Stimulated activated CD4-positive, alpha-beta T cell treated with anti-CD3 and anti-CD28 coated beads, Interleukin-12 subunit alpha, Interleukin-12 subunit beta, amount 100 ng/mL, for 4 hours (primary cell): Measurements from ENCODE around the gene KCND2.

ENCODE experiments used
- DNase-seq: peaks from one replicate; pipeline ENCODE4 v3.0.0-alpha.2; 2020

The KCND2 gene

DNA sequence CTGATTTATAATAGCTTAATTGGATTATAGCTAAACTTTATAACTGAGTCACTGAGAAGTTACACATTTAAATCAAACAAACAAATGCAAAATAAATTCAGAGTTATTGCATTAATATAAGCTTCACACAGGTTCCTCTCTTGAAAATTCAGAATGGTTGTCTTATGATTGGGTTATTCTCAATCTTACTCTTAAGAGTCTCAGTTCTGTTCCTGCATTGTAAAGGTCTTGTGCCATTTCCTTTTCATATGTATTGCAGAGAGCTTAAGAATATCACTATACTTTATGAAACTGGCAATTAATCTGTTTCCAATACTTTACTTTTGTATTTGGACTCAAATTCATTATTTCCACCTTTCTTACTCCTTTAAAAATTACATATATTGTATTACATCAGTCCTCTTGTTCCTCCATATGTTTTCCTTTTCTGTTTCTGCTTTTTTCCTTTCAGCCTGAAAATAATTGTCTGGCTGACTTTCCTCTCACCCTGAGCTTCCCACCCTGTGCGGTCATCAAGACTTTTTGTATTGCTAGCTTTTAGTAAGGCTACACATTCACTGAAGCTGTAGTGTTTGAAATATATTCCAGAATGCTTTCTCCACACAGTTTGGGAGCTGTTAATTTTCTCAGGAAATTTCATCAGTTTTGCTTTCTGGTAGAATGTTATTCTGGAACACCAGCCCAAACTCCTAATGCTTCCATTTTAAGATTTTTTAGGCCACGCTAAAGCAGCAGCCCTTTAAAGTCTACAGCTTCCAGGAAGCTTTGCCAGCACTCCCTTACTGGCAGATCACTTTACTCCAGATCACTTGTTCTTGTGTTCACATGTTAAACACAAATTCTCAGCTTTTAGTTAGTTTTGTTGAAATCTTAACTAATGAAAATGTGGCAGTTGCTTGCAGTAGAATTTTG lies 139.4 kb downstream of the KCND2 start:
- DNase-seq: no peak

DNA sequence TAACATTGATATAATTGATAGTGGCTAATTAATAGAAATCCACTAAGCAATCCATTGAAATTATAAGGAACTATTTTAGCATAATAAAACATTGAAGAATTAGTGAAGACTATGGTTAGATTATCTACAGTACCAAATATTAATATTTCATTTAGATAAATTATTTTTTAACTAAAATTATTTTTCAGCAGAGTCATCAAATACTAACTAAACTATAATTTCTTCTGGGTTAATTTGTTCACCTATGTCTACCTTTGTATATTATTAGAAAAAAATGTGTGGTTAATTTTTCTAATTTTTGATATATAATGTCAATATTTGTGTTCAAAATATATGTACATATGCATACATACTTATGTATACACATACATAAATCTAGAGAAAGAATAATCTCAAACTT lies 140.2 kb downstream of the KCND2 start:
- DNase-seq: no peak

DNA sequence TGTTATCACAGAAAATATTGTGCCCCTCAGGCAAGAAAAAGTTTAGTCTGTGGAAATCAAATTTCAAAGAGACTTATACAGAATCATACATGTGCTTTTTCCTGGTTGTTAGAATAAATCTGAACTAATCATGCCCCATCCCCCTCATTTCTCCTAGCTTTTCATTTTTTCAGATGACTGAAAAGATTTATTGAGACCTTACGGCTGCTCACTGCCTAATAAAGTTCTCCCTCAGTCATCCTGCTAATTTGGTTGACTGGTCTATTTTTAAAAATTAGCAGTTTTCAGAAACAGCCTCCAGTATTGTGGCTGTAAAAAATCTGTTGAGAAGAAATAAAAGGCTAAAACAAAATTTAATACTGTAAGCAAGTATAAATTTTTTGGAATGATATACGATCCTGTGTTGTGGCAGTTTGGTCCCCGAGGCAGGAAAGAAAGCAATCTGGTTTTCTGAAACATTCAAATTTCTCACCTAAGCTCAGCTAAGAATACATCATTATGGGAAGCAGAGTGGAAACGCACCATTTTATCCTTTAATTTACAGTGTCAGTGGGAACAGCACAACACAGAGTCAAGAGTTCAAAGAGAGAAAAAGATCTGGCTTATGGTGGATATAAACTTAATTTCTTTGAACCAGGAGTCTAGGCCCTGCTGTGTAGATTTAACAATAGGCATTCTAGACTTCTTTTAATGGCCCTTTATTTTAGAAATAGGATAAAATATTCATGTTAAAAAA lies 144.4 kb downstream of the KCND2 start:
- DNase-seq: no peak

DNA sequence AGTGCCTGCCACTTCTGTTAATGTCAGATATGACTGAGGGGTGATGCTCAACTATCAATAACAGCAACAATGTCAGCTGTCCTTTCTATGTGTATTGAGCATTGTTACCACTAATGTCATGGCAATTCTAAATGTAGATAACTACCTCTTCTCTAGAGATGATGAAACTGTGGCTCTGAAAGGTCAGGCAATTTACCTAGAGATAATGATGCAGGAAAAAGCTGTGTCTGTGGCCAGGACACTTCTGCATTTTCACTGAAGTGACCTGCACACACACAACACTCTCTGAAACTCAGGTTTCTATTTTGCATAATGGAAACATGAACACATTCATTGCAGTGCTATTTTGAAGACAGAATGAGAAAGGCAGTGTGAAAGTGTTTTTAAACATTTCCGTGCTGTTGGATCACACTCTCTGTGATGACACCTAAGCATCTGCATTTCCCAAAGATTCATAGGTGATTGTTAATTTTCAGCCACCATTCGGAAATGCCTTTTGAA lies 148.2 kb downstream of the KCND2 start:
- no peak for DNase-seq

DNA sequence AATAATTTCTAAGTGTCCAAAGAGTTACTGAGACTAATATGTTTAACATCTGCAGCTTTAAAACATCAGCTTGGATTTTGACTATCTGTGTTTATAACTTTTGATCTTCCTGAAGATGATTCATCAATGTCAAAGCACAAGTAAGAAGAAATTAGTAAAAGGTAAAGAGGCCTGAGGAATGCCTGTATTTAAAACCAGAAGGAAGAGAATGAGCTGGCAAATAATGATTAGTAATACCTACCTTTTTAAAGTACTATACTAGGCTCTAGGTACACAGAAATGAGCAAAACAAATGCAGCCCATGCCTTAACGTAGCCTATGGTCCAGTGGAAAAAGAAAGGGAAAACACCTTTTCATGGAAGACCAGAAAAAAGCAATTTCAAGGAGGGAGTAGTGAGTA lies 158.0 kb downstream of the KCND2 start:
- no peak for DNase-seq

DNA sequence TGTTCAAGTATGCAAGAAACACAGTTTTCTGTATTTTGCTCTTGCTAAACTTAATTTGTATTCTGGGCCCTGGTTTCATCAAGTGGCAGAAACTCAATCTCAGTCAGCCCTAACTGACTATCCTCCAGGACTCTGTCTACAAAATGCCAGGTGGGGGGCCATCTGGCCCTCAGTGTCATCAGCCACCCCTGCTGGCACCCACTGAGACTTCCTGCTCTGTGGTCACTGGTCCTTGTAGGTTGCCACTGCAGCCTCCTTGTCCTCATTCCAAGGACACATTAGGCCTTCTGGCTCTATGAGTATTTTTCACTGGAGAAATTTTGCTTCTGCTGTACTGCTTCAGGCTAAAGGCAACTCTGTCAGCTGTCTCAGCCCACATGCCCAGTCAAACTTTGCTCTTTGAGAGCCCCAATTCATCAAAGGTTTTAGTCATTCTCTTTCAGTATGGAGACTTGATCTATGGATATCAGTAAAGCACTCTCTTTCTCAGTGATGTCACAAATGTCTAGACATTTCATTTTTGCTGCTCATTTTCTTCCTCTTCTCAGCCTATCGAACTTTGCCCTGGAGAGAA lies 163.6 kb downstream of the KCND2 start:
- DNase-seq: no peak

DNA sequence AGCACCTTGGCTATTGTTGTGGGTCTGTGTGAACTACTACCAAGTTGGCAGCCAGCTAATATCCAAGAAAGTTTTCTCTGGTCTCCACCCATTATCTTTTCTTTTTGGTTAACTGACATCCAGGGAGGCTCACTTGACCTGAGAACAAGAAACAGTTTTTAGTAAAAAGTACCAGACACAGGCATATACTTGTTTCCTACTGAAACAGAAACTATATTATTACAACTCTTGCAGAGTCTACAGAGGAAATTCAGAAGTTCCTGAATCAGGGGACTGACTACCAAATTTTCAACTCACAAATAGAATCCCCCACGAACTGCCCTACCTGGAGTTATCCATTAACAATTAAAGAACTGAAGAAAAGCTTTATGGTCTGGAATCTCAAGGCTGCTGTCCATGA lies 168.9 kb downstream of the KCND2 start:
- DNase-seq: no peak

DNA sequence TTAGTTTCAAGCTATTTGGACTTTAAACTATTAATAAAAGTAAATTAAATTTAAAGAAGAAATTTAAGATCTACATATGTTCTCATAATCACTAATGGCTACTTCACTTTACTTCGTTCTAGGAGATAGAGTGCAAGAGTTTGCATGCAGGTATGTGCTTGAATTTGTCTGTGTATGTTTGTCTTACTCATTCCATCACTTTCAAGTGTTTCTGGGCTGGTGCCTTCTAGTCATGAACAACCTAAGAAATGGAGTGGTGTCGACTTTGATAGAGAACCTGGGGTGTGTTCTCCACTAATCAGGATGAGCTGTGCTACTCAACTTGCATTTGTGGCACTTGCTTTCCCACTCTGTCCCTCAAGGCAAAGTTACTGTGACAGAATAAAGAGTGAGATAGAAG lies 169.9 kb downstream of the KCND2 start:
- no peak for DNase-seq

DNA sequence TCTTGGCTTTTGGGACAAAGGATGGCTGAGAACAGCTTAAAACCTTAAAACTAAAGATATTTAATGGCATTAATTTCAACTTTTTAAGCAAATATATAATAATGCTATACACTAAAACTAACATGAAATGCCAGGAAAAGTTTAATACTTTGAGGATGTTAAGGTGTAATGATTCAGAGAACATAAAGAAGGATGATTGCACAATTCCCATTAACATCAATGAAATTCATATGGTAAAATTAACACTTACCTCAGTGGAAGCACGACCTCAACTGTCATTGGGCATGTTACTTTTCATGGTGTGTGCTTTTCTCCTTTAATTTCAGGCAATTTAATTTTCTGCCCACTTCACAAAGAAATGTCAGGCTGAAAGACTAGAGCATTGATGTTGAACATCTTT lies 171.7 kb downstream of the KCND2 start:
- no peak for DNase-seq

DNA sequence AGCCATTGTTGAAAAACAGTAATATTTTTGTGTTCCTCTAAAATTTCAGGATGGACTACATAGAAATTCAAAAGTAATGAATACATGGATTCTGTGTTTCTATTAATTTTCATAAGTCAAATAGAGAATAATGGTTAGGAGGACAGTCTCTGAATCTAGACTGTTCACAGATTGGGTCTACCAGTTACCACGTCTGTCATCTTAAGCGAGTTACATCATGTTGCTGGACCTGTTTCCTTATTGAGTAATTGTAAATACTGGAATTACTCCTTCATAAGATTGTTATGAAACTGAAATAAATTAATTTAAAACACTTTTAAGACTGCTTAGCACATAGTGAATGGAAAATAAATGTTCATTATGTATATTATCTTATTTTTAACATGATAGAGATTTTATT lies 172.3 kb downstream of the KCND2 start:
- no peak for DNase-seq

DNA sequence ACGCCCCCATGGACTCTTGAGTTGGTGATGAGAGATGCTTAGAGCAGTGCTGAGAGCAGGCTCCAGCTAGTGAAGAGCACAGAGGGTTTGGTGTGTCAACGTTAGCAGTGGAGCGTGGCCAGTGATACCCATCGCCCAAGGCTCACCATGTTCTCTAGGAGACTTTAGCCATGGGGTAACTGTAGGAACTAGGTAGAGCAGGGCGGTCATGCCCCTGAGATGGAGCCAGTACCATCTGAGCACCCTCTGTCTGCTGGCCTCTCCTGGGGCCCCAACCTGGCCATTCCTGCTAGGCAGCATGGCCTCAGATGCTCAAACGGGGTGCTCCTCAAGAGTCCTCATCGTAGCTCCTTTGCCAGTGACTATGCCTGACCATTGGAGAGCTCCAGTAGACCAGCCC lies 179.7 kb downstream of the KCND2 start:
- no peak for DNase-seq

DNA sequence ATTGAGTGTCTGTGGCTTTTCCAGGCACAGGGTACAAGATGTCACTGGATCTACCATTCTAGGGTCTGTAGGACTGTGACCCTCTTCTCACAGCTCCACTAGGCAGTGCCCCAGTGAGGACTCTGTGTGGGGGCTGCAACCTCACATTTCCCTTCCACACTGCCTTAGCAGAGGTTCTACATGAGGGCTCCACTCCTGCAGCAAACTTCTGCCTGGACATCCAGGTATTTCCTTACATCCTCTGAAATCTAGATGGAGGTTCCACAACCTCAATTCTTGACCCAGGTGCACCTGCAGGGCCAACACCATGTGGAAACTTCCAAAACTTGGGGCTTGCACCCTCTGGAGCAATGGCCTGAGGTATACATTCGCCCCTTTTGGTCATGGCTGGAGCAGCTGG lies 183.7 kb downstream of the KCND2 start:
- DNase-seq: no peak

DNA sequence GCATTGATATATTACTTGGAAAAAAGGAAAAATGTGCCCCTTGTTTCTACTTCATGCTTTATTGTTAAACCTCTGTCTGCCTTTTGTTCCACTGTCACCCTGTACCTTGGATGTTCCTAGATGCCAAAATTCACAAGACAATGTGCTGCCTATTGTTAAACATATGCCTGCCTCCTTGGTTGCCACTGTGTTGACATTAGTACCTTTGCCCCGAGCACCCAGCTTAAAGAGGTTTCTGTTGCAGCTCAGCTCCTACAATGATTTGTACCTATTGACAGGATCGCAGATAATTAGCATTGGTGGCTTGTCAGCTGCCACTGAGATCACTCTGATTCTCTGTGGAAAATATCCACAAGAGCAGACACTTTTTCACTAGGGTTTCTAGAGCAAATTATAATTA lies 188.0 kb downstream of the KCND2 start:
- no peak for DNase-seq

DNA sequence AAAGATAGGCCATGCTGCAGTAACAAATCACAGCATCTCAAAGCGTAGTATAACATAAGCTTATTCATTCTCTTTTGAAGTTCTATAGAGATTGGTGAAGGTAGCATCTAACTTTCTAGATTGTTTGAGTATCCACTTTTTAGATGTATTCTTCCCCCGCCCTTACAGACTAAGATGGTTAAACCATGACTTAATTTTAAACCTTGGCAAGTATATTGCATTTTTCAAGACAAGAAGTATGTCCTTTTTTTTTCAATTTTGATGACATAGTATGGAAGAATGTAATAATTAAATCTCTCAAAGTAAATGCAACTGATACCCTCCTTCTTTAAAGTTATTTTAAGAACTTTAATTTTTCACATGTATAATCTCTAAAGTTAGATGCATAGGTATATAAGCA lies 190.0 kb downstream of the KCND2 start:
- DNase-seq: no peak

DNA sequence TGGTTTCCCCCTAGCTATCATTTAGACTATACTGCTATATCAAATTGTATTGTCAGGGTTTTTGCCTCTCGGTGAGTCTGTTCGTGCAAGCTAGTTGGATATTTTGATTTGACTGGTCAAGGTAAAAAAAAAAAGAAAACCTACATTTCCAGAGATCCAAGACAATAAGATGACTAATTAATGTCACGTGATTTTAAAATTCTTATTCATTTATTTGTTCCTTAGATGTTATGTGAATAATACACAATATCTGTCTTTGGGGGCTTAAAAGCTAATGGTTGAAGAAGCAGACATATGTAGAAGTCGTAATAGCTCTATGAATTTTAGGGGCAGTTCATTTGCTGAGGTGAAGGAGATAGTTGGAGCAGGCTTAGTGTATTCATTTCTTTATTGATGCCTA lies 191.1 kb downstream of the KCND2 start:
- no peak for DNase-seq

DNA sequence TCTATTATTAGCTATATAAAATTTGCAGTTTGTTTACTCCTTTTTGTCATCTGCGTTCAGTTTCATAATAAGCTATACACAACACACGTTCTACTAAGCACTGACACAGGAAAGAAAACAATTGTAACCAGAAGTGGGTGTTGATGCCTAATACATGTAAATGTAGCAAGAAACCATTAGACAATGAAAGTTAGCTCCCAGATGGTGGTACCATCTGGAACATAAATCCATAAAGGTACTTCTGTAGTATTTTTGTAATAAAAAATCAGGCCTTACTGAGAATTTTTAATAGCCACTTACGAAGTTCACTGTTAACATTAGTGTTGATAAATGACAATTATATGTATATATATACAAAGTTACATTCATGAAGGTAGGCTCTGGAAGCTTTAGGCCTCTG lies 194.7 kb downstream of the KCND2 start:
- DNase-seq: no peak

DNA sequence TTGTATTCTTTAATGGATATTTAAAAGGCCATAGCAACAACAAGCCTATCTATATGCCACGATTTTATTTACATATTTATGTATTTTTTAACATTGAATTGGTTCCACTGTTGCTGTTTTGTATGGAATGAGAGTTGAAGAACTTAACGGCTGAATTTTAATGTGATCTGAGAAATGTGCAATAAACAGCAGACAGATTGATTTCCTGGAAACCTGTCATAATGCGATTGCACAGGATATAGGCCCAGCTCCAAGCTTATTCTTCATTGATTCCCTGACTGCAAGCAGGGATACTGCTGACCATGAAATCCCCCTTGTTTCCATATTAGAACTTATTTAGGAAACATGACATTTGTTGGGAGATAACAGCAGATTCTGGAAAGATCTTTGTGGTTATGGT lies 195.6 kb downstream of the KCND2 start:
- no peak for DNase-seq

DNA sequence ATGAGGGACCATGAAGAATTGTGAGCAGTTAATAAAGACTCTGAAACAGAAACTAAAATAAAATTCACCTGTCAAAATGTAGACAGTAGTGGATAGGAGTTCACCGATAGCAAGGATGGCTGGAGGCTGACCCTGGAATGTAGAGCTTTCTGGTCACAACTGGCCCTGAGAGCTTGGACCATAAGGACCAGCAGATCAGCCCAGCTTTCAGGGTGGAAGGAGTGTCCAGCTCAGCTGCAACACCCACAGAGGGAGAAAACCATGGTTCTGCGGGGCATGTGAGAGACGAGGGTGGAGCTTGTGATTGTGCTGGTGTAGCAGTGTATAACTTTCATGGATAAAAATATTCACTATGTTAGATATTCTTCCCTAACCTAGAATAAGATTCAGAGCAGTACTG lies 199.9 kb downstream of the KCND2 start:
- DNase-seq: no peak

DNA sequence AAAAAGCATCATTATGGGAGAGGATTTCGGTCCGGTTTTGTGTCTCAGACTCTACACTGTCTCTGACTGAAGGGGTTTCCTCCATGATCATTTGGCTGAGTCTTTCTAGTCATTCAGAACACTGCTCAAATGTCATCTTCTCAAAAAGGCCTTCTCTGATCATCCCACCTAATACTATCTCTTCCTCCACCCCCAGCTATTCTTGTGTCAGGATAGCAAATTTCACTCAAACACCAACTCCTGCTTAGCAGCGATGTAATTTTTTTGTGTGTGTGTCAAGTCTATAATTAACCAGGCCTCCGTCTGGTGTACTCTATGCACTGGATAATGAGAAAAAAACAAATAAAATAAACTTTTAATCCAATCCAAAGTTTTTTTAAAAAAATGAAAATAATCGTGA lies 200.4 kb downstream of the KCND2 start:
- DNase-seq: no peak

DNA sequence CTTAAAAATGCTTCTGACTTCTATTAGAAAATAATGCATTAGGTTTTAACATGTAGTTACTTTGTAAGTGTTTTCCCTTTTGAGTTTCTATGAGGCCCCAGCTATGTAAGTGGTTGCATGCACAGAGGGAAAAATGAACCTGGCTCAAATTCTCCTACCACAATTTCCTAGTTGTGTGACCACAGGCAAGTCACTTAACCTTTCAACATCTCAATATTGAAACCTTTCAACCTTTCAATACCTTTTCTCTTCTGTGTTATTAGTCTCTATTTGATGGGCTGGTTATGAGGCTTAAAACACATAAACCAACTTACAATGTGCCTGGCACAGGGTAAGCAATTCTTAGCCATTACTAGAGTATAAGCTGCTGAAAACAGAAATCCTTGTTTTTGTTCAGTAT lies 203.0 kb downstream of the KCND2 start:
- DNase-seq: no peak

DNA sequence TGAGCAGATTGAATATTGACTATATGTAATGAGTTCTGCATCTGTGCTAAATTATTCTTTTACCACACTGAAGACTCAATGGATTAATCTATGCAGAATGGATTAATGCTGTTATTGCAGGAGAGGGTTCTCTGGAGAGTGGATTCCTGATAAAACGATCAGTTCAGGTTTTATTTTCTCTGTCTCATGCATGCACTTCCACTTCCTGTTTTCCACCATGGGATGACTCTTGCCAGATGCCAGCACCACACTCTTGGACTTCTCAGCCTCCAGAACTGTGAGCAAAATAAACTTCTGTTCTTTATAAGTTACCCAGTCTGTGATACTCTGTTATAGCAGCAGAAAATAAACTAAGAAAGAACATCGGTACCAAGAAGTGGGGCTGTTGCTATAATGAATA lies 207.5 kb downstream of the KCND2 start:
- DNase-seq: no peak

DNA sequence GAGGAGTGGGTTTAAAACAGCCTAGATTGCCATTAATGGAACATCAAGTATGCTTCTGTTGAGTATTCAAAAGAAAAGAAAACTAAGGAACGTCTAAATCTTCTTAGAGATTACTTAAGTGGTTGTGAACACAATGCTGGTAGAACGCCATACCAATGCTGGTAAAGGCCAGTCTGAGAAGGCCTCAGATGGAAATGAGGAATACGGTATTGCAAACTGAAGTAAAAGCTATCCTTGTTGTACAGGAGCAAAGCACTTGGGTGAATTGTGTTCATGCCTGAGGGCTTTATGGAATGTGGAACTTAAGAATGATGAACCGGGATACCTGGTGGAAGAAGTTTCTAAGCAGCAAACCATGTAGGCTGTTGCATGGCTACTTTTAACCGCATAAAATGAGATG lies 208.0 kb downstream of the KCND2 start:
- no peak for DNase-seq

DNA sequence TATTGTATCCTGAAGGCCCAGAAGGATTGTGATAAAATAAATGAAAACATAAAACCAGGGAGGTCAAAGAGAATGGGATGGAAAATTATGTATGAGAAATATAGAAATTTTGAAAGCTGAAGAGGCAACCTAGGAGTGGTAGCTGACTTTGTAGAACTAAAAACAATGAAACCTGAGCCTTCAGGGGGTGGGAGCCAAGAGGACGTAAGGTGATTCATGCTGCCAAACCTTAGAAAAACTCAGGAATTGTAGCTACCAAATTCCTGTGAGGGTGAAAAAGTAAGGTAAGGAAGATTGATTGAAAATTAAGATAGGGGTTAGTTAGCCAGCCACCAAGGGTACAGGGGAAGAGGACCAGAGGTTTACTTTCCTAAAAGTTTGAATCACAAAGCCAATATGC lies 213.2 kb downstream of the KCND2 start:
- DNase-seq: no peak

DNA sequence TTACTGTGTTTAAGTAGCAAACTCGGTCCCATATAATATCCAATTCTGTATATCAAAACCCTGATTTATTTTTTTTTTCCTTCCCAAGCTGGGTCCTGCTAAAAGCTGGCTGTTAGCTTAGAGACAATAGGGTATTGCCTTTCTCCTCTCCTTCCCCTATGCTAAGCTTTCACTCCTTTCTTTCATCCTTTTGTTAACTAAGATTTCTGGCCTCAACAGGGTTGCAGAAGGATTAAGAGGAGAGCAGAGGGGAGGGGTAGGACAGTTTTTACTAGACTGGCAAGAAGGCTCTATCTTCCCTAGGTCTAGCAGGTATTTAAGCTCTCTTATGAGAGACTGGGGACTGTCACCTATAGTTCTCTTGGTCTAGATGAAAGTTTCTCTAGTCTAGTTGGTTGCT lies 229.2 kb downstream of the KCND2 start:
- no peak for DNase-seq
